ENCODE results near the gene SCUBE1.

DNA sequence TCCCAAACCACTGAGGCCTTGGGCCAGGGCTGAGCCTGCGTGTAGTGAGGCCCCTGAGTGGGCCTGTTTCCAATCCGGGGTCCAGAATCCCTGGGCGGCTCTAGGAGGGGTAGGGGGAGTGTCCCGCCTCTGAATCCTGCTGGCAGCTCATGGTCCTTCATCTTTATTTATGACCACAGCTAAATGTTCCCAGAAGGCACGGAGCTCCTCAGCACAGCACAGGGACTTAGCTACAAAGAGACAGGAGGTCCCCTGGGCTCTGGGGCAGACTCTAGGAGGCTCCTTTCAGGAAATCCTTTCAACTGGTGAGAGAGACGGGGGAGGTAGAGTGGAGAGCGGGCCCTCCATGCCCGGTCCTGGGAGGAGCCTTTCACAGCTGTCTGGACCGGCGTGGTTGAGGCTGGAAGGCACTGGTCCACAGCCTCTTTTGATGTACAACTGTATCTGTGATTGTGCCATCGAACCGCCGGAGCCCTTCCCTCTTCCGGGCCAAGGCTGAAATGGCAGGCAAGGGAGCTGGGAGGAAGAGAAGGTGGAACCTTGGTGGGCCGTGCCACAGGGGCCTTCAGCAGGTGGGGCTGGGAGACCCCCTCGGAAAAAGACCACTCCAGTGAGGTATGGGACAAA is 46.8 kb downstream of the SCUBE1 start:
- TF ChIP-seq, protein P1, sequence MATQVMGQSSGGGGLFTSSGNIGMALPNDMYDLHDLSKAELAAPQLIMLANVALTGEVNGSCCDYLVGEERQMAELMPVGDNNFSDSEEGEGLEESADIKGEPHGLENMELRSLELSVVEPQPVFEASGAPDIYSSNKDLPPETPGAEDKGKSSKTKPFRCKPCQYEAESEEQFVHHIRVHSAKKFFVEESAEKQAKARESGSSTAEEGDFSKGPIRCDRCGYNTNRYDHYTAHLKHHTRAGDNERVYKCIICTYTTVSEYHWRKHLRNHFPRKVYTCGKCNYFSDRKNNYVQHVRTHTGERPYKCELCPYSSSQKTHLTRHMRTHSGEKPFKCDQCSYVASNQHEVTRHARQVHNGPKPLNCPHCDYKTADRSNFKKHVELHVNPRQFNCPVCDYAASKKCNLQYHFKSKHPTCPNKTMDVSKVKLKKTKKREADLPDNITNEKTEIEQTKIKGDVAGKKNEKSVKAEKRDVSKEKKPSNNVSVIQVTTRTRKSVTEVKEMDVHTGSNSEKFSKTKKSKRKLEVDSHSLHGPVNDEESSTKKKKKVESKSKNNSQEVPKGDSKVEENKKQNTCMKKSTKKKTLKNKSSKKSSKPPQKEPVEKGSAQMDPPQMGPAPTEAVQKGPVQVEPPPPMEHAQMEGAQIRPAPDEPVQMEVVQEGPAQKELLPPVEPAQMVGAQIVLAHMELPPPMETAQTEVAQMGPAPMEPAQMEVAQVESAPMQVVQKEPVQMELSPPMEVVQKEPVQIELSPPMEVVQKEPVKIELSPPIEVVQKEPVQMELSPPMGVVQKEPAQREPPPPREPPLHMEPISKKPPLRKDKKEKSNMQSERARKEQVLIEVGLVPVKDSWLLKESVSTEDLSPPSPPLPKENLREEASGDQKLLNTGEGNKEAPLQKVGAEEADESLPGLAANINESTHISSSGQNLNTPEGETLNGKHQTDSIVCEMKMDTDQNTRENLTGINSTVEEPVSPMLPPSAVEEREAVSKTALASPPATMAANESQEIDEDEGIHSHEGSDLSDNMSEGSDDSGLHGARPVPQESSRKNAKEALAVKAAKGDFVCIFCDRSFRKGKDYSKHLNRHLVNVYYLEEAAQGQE (IDR thresholded peaks at IDR 0.05; ENCODE audit: unreplicated experiment) = no peak
- TF ChIP-seq, protein P2, sequence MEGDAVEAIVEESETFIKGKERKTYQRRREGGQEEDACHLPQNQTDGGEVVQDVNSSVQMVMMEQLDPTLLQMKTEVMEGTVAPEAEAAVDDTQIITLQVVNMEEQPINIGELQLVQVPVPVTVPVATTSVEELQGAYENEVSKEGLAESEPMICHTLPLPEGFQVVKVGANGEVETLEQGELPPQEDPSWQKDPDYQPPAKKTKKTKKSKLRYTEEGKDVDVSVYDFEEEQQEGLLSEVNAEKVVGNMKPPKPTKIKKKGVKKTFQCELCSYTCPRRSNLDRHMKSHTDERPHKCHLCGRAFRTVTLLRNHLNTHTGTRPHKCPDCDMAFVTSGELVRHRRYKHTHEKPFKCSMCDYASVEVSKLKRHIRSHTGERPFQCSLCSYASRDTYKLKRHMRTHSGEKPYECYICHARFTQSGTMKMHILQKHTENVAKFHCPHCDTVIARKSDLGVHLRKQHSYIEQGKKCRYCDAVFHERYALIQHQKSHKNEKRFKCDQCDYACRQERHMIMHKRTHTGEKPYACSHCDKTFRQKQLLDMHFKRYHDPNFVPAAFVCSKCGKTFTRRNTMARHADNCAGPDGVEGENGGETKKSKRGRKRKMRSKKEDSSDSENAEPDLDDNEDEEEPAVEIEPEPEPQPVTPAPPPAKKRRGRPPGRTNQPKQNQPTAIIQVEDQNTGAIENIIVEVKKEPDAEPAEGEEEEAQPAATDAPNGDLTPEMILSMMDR (conservative IDR thresholded peaks at IDR 0.05; ENCODE audit: low read depth in 2 of 2) = no peak
- TF ChIP-seq POLR2AphosphoS5 (IDR thresholded peaks at IDR 0.05; ENCODE audit: low read depth) = no peak
- TF ChIP-seq EZH2 (IDR thresholded peaks at IDR 0.05; ENCODE audit: low read depth, unreplicated experiment) = no peak
- no peak for TF ChIP-seq ETS1 (IDR thresholded peaks at IDR 0.05)
- TF ChIP-seq CREB1 (CRISPR knock-in tag; IDR thresholded peaks at IDR 0.05; ENCODE audit: low read depth) = no peak
- TF ChIP-seq EZH2phosphoT487 (IDR thresholded peaks at IDR 0.05; ENCODE audit: unreplicated experiment) = no peak
- TF ChIP-seq NANOG (IDR thresholded peaks at IDR 0.05; ENCODE audit: borderline replicate concordance) = no peak
- TF ChIP-seq JUNB (IDR thresholded peaks at IDR 0.05; ENCODE audit: unreplicated experiment) = no peak
- TF ChIP-seq ZNF462 (CRISPR knock-in tag; IDR thresholded peaks at IDR 0.05) = no peak
